Colonic mucosa (tissue), 4 donors: ENCODE measurements around the gene MAST2. TPM values are rescaled to one million over a fixed set of nuclear protein-coding genes. Genes with fewer than 3 reads are reported as not detected.
"Not testable (repeated sequence)": the region's sequence is repeated elsewhere in the genome, so short reads cannot be mapped to it uniquely, and the experiment has no call there.

Experiments used
- DNase-seq: peaks from one replicate; pipeline ENCODE4 v3.0.0-alpha.2; 2020
- H3K27ac ChIP-seq: fragments of 200-600 bp; one replicate; pipeline ENCODE4 v1.8.0; 2021
- H3K27me3 ChIP-seq: fragments of 200-600 bp; one replicate; pipeline ENCODE4 v1.8.0; 2021
- H3K36me3 ChIP-seq: fragments of 200-600 bp; one replicate; pipeline ENCODE4 v1.8.0; 2021
- H3K4me1 ChIP-seq: fragments of 200-600 bp; one replicate; pipeline ENCODE4 v1.8.0; 2021; ENCODE audit warnings: mild to moderate bottlenecking
- H3K4me3 ChIP-seq: fragments of 200-600 bp; one replicate; pipeline ENCODE4 v1.8.0; 2021
- H3K9ac ChIP-seq, 2 donors: one replicate each; pipeline ENCODE4 v1.7.0; 2013; ENCODE audit warnings: control low read depth in 2 of 2, low read depth in 2 of 2, low read length in 2 of 2
- H3K9me3 ChIP-seq: fragments of 200-600 bp; one replicate; pipeline ENCODE4 v1.8.0; 2021
- intact Hi-C: fragments of 100-400 bp; cut with DNase I; formaldehyde crosslinking; loops from one replicate; pipeline ENCODE4 v1.14.1; 2022
- total RNA-seq, 2 donors: library from RNA; stranded (reverse); fragmentation: NEBNext Ultra II Directional in 1 of 2; extraction: Animal tissue kit (Norgen Biotek cat#: 25700) in 1 of 2; gene quantifications; one replicate each; pipeline ENCODE4 v1.2.1, GENCODE V29; 2021
- TF ChIP-seq, protein P1 (sequence below): fragments of 200-600 bp; IDR thresholded peaks from one replicate; pipeline ENCODE4 v1.8.0; 2022; ENCODE audit warnings: antibody characterized with exemption, mild to moderate bottlenecking
- donor health status: healthy.
- donor health status: DM: no; HTN: no; CAD: no.
- donor health status: DM: no; HTN: no; CAD: no.

MAST2 gene
- total RNA-seq, 2 donors from 2014 or later = 76.3 to 79.1 TPM

DNA sequence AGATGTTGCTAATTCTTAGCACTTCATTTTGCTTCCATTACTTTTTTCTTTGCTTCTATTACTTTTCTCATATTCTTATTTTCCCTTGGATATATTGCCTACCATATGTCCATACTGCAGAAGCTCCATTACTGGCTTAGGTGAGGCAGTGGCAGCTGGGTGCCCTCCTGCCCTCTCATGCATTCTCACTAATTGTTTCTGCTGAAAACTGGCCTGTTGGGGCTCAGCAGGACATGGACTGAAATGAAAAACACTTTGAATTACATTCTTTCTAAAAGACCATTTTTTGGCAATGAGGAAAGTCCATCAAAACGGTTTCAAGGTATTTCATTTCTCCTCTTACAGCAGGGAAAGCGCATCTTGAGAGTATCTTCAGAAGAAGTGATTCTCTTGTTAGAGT is 122.9 kb downstream of the MAST2 start:
- no peaks in the 10 kb centered on the region for H3K27me3 ChIP-seq
- TF ChIP-seq, protein P1, sequence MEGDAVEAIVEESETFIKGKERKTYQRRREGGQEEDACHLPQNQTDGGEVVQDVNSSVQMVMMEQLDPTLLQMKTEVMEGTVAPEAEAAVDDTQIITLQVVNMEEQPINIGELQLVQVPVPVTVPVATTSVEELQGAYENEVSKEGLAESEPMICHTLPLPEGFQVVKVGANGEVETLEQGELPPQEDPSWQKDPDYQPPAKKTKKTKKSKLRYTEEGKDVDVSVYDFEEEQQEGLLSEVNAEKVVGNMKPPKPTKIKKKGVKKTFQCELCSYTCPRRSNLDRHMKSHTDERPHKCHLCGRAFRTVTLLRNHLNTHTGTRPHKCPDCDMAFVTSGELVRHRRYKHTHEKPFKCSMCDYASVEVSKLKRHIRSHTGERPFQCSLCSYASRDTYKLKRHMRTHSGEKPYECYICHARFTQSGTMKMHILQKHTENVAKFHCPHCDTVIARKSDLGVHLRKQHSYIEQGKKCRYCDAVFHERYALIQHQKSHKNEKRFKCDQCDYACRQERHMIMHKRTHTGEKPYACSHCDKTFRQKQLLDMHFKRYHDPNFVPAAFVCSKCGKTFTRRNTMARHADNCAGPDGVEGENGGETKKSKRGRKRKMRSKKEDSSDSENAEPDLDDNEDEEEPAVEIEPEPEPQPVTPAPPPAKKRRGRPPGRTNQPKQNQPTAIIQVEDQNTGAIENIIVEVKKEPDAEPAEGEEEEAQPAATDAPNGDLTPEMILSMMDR = no peak
- H3K4me3 ChIP-seq = no peak overlapping the region
- intact Hi-C loops = no loop called here
- DNase-seq = no peak
- H3K9me3 ChIP-seq = no peaks in the 10 kb centered on the region
- H3K9ac ChIP-seq = no peak overlapping the region
- H3K36me3 ChIP-seq = no peaks in the 10 kb centered on the region
- H3K4me1 ChIP-seq = no peaks in the 10 kb centered on the region
- H3K27ac ChIP-seq = no peak overlapping the region

DNA sequence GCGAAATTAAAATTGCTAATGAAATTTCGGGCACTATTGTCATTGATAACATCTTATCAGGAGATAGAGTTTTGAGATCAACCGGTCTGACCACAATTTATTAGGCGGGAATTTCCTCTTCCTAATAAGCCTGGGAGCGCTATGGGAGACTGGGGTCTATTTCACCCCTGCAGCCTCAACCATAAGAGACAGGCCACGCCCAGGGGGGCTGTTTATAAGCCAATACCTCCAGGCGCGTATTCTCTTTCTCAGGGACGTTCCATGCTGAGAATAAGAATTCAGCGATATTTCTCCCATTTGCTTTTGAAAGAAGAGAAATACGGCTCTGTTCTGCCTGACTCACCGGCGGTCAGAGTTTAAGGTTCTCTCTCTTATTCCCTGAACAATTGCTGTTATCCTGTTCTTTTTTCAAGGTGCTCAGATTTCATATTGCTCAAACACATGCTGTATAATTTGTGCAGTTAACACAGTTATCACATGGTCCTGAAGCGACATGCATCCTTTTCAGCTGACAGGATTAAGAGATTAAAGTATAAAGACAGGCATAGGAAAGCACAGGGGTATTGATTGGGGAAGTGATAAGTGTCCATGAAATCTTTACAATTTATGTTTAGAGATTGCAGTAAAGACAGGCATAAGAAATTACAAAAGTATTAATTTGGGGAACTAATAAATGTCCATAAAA is 124.0 kb downstream of the MAST2 start:
- H3K9me3 ChIP-seq, H3K27me3 ChIP-seq, H3K27ac ChIP-seq, H3K36me3 ChIP-seq, DNase-seq, H3K4me3 ChIP-seq, H3K4me1 ChIP-seq, intact Hi-C loops, H3K9ac ChIP-seq: not testable (repeated sequence)

- Histone ChIP-seq H3K4me3 (no peak overlapping the region), H3K9ac (no peak overlapping the region), H3K9me3 (no peaks in the 10 kb centered on the region), H3K27ac (no peak overlapping the region), H3K36me3 (no peaks in the 10 kb centered on the region), H3K4me1 (no peaks in the 10 kb centered on the region), H3K27me3 (no peaks in the 10 kb centered on the region)
- intact Hi-C loops = no loop called here
- TF ChIP-seq, protein P1 = no peak
- no peak for DNase-seq
These were observed 125.2 kb downstream of the MAST2 start for GRCh38 chr1:45928486-45929205.

DNA sequence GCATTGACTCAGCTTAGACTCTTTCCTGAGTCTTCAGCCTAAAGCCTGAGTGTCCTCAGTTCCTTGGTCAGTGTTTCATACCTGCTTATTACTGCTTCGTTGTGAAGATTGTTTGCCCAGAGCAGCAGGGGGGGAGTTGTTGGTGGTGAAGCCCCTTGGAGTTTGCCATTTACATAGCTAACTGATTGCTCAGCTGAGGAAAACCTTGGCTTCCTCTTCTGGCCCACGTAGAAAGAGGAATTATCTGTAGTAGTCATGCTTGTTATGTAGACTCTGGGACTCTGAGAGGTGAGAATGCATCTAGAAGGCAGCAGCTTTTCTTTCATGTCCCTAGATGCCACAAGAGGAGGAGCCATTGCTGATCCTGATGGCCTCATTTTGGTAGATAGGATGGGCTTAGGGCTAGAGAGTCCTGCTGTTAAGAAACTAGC is 125.9 kb downstream of the MAST2 start:
- H3K27ac ChIP-seq = no peak overlapping the region
- no peak overlapping the region for H3K4me3 ChIP-seq
- no peaks in the 10 kb centered on the region for H3K9me3 ChIP-seq
- intact Hi-C loops = no loop called here
- no peaks in the 10 kb centered on the region for H3K36me3 ChIP-seq
- no peak for DNase-seq
- H3K27me3 ChIP-seq = no peaks in the 10 kb centered on the region
- TF ChIP-seq, protein P1 = no peak
- H3K4me1 ChIP-seq = no peaks in the 10 kb centered on the region
- H3K9ac ChIP-seq = no peak overlapping the region

DNA sequence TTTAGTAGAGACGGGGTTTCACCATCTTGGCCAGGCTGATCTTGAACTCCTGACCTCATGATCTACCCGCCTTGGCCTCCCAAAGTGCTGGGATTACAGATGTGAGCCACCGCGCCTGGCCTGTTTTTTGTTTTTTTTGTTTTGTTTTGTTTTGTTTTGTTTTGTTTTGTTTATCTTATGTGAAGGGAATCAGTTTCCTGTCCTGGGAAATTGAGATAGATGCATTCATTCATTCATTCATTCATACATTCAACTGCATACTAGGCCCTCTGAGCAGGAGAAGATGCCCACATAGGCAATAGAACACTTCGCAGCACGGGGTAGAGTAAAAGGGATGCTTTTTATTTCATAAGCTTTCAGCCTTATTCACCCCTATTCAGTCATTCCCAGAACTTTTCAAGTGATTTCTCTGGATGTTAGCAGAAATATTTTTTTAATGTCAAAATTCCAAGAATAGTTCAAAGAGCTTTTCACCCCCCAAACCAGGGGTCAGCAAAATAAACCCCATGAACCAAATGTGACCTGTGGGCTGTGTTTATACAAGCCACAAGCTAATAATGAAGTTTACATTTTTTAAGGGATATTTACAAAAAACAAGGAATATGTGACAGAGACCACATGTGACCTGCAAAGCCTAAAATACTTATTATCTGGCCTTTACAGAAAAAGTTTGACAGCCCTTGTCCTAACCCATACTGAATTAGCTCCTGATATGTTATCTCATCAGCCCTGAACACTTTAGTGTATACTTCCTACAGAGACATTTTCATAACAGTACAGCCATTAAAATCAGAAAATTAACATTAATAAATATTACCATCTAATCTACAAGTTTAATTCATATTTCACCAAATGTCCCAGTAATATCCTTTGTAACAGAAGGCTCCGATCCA is 127.1 kb downstream of the MAST2 start:
- no peaks in the 10 kb centered on the region for H3K4me1 ChIP-seq
- intact Hi-C loops = no loop called here
- TF ChIP-seq, protein P1 = no peak
- H3K27ac ChIP-seq = no peak overlapping the region
- H3K27me3 ChIP-seq = no peaks in the 10 kb centered on the region
- DNase-seq = no peak
- H3K36me3 ChIP-seq = no peaks in the 10 kb centered on the region
- H3K9me3 ChIP-seq = no peaks in the 10 kb centered on the region
- H3K9ac ChIP-seq = no peak overlapping the region
- H3K4me3 ChIP-seq = no peak overlapping the region

- H3K4me3 ChIP-seq, H3K9ac ChIP-seq, intact Hi-C loops, H3K9me3 ChIP-seq, H3K4me1 ChIP-seq, H3K27ac ChIP-seq, H3K27me3 ChIP-seq, H3K36me3 ChIP-seq: not testable (repeated sequence)
- peak; percentile 22 for DNase-seq
These were observed 128.8 kb downstream of the MAST2 start for GRCh38 chr1:45932205-45932604.
